Fibroblast of pulmonary artery (primary cell): ENCODE results near the gene ALDH7A1.

Experiments
- DNase-seq: peaks from one replicate; pipeline ENCODE4 v3.0.0-alpha.2; 2010; ENCODE audit warnings: low read depth
- H3K4me3 ChIP-seq: replicated peaks from 2 replicates; pipeline ENCODE4 v1.5.1; 2011; ENCODE audit warnings: low read depth, mild to moderate bottlenecking, control low read depth, low read length, moderate library complexity
- TF ChIP-seq, protein P1 (sequence below): IDR thresholded peaks from 2 replicates; pipeline ENCODE4 v1.5.1; 2011; ENCODE audit warnings: mild to moderate bottlenecking, control low read depth, low read length, inconsistent platforms; ENCODE audit errors: missing control alignments

Gene ALDH7A1

GRCh38 chr5:126516133-126516532 lies 78.9 kb downstream of the ALDH7A1 start:
- TF ChIP-seq, protein P1, sequence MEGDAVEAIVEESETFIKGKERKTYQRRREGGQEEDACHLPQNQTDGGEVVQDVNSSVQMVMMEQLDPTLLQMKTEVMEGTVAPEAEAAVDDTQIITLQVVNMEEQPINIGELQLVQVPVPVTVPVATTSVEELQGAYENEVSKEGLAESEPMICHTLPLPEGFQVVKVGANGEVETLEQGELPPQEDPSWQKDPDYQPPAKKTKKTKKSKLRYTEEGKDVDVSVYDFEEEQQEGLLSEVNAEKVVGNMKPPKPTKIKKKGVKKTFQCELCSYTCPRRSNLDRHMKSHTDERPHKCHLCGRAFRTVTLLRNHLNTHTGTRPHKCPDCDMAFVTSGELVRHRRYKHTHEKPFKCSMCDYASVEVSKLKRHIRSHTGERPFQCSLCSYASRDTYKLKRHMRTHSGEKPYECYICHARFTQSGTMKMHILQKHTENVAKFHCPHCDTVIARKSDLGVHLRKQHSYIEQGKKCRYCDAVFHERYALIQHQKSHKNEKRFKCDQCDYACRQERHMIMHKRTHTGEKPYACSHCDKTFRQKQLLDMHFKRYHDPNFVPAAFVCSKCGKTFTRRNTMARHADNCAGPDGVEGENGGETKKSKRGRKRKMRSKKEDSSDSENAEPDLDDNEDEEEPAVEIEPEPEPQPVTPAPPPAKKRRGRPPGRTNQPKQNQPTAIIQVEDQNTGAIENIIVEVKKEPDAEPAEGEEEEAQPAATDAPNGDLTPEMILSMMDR, result no peak
- no peak for DNase-seq

DNA sequence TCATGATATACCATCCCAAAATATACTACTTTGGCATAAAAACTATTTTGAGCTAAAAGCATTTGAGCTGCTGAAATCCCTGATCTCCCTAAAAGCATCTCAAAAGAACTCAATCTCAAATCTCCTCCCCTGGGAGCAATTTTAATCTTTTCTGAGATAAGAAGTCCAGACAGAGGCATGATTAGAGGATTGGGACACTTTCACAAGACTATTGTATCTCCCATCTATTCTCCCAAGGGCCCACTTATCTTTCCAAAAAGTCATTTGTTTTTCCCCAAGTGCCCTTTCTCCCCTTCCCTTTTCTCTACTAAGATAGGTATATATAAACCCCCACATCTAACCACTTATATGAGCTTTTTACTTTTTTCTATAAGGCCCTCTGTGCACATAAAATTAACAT lies 79.7 kb downstream of the ALDH7A1 start:
- TF ChIP-seq, protein P1, result no peak
- no peak overlapping the region for H3K4me3 ChIP-seq
- no peak for DNase-seq

More at GRCh38 chr5:126516133-126516532, 78.9 kb downstream of the ALDH7A1 start:
- H3K4me3 ChIP-seq, result no peak overlapping the region

- DNase-seq, result no peak
- H3K4me3 ChIP-seq, result no peak overlapping the region
- TF ChIP-seq, protein P1, result no peak
Measured at GRCh38 chr5:126514558-126515141, 80.4 kb downstream of the ALDH7A1 start.

DNA sequence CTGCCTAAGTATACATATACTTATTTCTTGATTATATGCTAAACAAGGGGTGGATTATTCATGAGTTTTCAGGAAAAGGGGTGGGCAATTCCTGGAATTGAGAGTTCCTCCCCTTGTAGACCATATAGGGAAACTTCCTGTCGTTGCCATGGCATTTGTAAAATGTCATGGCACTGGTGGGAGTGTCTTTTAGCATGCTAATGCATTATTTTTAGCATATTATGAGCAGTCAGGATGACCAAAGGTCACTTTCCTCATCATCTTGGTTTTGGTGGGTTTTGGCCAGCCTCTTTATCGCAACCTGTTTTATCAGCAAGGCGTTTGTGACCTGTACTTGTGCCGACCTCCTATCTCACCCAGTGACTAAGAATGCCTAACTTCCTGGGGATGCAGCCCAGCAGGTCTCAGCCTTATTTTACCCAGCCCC lies 80.9 kb downstream of the ALDH7A1 start:
- peak; percentile 58 for DNase-seq
- no peak overlapping the region for H3K4me3 ChIP-seq
- TF ChIP-seq, protein P1, result no peak

DNA sequence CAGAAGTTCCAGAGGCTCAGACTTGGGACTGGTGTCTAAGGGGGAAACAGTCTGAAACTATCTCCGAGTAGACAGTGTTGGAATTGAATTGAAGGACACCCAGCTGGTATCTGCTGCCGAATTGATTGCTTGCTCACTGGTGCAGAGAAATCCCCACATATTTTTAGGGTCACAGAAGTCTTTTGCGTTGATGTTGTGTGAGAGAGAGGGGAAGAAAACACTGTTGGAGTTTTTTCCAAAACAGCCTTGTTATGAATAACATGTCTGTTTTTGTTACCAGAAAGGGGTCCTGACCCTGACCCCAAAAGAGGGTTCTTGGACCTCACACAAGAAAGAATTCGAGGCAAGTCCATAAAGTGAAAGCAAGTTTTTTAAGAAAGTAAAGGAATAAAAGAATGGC lies 81.3 kb downstream of the ALDH7A1 start:
- TF ChIP-seq, protein P1, result no peak
- H3K4me3 ChIP-seq, result no peak overlapping the region
- DNase-seq, result no peak

- TF ChIP-seq, protein P1, result no peak
- no peak for DNase-seq
- no peak overlapping the region for H3K4me3 ChIP-seq
Measured at GRCh38 chr5:126513302-126513701, 81.7 kb downstream of the ALDH7A1 start.

GRCh38 chr5:126512451-126512850 lies 82.6 kb downstream of the ALDH7A1 start:
- H3K4me3 ChIP-seq, result no peak overlapping the region
- TF ChIP-seq, protein P1, result no peak
- DNase-seq, result no peak
